HG03097 (cell line): ENCODE data around the gene TRIM14.
A peak's percentile ranks its signal among the peaks of the same experiment; 100 is the strongest.
"Not testable (repeated sequence)": the region's sequence is repeated elsewhere in the genome, so short reads cannot be mapped to it uniquely, and the experiment has no call there.

ENCODE experiments used
- ATAC-seq: cut with Tn5 transposase; IDR thresholded peaks from one replicate; pipeline ENCODE4 v1.9.1; 2021; ENCODE audit not compliant: unreplicated experiment, low FRiP score

TRIM14 gene

DNA sequence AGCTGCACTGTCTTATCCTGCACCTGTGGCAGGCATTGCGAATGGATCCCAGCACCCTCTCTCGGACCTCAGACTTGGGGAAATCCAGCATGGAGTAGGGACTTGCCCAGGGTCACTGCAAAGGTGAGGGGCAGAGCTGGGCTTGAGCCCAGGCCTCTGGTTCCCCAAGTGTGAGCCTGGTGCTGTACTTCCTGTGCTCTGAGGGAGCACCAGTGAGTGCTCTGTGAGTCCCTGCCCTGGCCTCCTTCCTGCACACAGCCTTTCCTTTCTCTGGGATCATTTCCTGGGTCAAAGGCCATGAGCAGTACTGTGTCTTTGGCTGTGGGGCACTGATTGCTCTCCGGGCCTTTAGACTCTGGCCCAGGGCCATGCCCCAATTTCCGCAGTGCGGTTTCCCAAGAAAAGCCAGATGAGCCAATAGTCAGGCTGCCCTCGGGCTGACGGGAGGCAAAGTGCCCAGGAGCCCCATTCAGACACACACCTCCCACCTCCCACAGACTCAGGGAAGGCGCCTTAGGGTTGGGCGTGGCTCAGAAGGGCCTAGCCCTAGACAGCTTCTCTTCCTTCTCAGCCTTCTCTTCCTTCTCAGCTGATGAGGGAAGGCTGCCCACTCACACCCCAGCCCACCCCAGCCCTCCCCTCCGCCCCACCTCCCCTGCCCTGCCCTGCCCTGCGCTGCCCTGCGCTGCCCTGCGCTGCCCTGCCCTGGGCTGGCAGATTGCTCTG is 23.3 kb upstream of the TRIM14 start:
- ATAC-seq = no peak

DNA sequence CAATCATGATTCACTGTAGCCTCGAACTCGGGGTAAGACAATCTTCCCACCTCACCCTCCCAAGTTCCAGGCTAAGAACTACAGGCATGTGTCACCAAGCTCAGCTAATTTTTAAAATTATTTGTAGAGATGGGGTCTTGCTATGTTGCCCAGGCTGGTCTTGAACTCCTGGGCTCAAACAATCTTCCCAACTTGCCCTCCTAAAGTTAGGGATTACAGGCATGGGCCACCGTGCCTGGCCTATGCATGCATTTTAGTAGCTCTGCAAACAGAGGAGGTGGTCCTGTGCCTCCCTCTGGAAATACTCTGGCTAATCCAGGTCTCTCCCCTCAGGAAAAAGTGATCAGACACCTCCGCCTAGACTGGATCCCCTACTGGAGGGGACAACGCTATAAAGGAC is 21.5 kb upstream of the TRIM14 start:
- no peak for ATAC-seq

DNA sequence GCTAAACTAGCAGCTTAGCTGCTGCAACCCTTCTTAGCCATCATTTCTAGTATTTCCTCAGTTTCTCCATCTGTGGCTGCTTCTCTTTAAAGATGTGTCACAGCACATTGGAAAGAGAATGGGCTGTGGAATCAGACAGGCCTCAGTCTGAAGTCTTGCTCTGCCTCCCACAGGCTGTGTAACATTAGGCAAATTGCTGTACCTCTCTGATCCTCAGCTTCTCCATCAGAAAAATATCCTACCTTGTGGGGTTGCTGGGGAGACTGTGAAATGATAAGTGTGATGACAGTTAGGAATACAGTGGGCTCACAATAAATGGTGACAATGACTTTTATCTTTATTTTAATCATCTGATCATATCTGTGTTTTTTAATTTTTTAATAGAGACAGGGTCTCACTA is 17.5 kb upstream of the TRIM14 start:
- no peak for ATAC-seq

DNA sequence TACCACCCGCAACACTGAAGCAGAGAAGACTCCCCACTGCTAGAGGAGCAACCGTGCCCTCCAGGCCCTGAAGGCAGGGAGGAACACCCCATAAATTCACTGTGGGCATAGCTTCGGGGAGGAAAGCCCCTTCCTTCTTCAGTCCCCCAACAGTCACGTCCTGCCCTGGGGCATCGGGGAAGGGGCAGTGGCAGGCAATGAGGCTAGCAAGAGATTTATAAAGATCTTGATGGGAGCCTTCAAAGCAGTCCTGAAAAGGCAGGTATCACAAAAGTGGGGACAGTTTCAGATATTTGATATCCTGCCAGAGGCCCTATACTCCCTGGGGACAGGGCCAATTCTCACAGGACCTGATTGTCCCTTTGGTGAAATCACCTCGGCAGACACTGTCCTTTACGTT is 16.9 kb upstream of the TRIM14 start:
- ATAC-seq = no peak

DNA sequence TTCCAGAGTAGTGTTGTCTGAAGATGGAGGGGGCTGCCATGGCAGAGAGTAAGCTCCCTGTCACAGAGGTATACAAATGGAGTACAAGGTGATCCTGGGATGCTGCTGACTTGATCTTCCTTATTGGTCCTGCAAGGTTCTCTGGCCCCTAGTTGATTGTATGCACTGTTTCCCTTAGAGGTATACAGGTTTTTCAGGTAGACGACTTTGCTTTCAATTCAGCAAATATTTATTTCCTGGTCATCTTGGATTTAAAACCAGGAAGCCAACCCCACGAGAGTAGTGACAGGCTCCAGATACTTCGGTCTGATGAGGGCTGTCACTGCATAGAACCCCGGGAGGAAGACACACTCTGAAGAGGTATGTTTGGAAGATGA is 16.5 kb upstream of the TRIM14 start:
- no peak for ATAC-seq

DNA sequence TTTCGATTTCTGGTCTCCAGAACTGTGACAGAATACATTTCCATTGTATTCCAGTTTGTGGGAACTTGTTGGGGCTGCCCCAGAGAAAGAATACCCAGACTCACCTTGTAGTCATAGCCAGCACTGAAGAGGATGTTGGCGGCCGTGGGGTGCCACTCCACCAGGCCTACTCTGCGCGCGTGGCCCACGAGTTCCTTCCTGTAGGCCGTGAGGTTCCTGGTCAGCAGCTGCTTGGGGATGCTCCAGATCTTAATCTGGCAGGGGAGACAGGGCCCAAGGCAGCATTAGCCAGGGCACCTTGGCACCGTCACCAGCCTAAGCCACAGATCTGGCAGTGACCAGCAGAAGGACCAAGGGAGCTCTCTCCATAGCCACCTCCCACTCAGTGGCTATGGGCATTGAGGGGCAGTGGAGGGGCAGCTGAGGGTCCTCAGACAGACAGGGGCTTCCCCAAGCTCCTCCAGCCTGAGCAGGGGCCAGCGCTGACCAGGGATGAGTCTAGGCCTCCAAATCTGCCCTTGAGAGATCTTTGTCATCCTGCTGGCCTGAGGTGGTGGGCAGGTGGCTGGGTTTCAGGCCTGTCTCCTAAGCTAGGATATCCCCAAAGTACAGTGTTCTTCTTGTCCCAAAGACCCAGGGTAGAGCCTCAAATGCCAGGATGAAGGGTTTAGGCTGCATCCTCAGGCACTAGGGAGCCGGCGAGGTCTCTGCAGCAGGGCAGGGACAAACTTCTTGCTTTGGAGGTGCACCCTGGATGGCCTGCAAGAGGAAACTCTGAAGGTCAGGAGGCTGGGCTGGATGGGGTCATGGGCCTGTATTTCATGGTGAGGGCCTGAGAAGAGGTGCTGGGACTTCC is 15.9 kb upstream of the TRIM14 start:
- ATAC-seq = no peak

DNA sequence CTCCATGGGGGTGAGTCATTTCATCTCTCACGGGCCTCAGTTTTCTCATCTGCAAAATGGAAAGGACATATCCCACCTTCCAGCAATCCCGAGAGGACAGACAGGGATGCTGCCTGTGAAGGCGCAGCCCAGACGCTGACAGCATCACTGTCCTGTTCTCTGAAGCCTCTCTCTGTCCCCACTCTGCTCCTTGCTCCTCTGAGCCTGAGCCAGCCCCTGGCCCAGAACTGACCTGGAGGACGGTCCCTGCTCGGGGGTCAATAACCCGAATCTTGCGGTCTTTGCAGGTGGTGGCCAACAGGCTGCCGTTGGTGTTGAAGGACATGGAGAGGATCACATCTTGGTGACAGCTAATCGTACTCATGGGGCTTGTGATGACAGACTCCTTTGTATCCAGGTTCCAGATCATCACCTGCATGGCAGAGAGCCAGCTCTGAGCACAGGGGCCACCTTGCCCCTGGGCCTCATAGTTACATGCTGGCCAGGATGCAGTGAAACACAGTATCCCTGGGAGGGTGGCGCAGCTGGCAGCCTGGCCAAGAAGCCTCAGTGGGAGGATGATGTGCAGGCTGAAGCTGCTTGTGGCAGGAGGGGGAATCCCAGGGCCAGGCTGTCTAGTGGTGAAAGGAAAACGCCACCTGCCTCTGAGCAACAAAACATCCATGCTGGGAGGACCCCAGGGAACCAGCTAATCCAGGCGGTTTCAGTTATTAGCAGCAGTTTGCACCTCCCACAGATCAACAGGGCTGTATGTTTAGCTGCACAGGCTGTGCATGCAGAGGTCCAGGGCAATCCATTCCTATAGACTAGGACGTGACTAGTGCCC is 14.0 kb upstream of the TRIM14 start:
- ATAC-seq = no peak

DNA sequence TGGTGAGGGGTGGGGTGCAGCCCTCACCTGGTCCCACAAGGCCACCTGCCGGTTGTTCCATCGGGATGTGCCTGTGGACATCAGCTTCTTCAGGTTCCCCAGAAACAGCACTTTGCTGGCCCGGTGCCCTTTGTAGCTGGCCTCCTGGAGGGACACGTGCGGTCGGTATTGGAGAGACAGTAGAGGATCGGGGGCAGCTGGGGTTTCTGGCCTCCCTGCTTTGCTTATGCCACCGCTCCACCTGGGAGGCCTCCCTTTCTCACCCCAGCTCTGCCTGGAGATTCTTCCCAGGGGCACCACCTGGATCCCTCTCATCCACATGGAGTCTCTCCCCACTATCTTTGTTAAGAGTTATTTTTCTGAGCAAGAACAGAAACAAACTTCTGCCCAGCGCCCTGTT is 13.1 kb upstream of the TRIM14 start:
- no peak for ATAC-seq

DNA sequence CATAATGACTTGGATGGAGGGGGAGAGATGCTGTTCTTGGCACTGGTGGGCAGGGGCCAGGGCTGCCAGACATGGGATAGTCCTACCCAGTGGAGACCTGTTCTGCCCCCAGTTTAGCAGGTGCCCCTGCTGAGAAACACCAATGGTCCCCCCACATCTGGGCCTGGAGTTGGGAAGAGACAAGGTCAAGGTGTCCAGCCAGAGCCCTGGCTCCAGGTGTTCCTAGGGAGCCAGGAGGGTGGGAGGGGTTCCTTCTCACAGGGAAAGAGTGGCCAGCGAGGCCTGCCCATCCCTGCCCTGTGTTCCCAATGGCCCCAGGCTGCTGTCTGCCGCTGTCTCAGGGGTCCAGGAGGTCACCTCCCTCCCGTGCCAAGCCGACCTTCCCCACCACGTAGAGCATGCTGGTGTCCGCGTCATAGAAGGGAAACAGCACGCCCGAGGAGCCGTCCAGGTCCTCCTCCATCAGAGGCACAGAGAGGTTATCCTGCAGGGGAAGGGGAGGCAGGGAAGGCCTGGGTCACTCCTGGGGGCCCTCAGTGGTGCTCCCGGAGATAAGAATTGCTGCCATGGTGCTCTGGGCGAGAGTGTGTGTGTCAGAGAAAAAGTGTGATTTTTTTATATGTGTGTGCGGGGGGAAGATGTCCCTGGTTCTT is 11.7 kb upstream of the TRIM14 start:
- ATAC-seq = no peak

DNA sequence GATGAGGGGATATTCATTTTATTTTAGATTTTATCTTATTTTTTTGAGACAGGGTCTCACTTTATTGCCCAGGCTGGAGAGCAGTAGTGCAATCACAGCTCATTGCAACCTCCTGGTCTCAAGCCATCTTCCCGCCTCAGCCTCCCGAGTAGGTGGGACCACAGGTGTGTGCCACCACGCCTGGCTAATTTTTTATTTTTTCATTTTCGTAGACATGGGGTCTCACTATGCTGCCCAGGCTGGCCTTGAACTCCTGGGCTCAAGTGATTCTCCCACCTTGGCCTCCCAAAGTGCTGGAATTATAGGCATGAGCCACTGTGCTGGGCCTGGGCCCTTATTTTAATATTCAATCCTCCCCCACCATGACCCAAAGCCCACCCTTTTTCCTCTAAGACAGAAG is 11.0 kb upstream of the TRIM14 start:
- not testable (repeated sequence) for ATAC-seq

DNA sequence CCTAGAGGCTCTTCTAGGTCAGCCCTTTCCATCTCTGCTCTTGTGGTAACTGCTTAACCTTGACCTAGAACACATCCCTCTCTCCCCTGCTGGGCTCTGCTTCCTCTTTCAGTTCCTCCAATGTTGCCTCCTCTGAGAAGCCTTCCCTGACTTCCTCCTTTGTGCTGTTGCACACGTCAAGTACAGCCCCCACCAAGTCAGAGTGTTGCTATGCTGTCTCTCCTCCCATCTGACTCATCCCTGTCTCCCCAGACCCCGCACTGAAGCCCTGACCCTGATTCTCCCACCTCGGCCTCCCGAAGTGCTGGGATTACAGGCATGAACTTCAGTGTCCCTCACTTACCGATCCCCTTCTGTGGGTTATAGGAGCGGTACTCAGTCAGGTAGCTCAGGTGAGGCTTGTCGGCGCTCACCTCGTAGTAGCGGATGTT is 10.4 kb upstream of the TRIM14 start:
- peak; percentile 62 for ATAC-seq

DNA sequence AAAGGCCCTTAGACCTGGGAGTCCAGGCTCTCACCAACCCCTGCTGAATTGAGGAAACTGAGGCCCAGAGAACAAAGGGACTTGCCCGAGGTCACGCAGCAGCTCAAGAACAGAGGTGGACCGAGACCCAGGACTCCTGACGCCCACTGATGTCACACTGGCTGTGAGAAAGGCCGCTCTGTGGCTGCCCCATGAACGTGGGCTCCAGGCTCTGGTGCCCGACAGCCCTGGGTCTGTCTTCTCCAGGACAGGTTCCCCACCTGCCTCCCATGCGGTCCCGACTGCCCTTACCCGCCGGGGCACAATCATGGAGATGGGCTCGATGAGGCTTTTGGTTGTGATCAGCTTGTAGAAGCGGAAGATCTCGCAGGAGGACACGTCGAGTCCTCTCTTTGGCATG is 9.3 kb upstream of the TRIM14 start:
- no peak for ATAC-seq

DNA sequence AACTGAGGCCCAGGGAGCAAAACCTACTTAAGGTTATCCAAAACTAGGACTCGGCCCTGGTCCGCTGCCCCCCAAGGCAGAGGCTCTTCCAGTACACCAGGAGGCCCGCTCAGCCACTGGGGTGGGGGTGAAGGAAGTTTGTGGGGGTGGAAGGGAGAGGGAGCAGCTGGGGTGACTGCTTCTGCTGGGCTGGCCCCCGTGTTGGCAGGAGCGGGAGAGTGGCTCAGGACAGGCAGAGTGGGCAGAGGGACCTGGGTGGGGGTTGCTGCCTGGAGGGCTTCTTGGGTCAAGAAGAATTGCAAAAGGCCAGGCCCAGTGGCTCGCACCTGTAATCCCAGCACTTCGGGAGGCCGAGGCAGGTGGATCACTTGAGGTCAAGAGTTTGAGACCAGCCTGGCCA is 8.2 kb upstream of the TRIM14 start:
- ATAC-seq = no peak

DNA sequence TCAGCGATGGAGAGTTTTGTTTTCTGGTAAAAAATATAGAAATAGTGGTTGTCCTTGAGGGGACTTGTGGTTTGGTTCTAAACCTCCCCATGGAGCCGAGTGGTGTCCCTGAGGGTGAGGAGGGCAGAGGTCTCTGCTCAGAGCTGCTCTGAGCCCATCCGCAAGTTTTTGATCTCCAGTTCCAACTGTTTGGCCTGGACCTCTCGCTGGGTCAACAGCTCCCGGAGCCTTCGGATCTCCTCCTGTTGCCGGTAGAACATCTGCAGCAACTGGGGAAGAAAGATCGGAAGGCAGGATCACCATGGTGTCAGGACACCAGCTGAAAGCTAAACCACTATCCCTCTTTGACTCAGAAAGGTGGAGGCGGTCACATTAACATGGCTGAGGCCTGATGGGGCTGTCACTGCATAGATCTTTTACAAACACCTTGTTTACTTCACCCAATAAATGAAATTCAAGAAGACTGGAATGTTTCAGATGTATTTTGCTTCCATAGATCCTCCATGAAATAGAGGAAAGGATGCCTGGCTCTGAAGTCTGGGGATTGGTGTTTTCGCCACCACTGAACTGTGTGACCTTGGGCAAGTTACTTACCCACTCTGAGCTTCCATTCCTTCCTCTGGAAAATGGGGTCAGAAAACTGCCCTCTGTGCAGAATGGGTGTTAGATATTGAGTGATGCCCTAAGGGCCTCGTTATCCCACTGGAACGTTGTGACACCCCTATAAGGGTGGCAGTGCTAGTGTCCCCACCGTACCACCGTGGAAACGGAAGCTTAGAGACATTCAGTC is 5.8 kb upstream of the TRIM14 start:
- ATAC-seq = no peak

DNA sequence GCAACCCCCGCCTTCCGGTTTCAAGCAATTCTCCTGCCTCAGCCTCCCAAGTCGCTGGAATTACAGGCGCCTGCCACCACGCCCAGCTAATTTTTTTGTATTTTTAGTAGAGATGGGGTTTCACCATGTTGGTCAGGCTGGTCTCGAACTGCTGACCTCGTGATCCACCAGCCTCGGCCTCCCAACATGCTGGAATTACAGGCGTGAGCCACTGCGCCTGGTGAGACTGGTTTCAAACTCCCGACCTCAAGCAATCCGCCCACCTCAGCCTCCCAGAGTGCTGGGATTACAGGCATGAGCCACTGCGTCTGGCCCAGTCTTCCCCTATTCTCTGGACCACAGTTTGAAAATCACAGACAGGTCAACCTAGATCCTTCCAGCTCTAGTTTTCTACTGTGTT is 5.1 kb upstream of the TRIM14 start:
- not testable (repeated sequence) for ATAC-seq

DNA sequence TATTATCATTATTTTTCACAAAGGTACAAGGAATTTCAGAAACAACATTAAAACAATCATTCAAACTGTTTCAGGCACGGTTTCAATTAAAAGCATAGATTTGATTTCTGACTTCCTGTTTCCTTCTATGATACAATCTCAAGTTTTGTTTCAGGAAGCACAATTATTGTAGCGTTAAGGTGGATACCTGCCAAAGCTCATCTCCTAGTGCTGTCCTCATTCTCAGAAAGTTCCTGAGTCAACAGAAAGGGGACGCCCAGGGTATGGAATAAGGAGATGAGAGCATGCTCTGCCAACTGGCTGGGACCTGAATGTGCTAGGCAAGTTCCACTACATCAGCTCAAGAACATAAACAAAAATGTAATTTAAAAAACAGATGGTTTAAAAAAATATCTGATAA is 2.0 kb upstream of the TRIM14 start:
- ATAC-seq = no peak

DNA sequence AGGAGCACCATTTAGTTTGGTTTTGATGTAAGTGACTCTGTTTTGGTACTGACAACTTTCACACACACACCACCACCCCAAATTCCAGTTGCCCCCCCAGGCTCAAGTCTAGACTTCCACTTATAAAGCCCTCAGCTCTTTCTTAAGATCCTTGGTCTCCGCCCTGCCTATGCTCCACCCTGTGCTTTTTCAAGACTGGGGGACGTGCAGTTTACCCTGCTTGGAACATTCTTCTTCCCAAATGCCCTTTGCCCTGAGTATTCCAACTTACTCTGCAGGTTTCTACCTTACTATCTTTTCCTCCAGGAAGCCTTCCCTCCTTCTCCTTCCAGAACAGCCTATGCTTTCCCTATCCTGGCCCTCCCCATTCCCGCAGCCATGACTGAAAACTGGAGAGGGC is 1.5 kb upstream of the TRIM14 start:
- no peak for ATAC-seq

DNA sequence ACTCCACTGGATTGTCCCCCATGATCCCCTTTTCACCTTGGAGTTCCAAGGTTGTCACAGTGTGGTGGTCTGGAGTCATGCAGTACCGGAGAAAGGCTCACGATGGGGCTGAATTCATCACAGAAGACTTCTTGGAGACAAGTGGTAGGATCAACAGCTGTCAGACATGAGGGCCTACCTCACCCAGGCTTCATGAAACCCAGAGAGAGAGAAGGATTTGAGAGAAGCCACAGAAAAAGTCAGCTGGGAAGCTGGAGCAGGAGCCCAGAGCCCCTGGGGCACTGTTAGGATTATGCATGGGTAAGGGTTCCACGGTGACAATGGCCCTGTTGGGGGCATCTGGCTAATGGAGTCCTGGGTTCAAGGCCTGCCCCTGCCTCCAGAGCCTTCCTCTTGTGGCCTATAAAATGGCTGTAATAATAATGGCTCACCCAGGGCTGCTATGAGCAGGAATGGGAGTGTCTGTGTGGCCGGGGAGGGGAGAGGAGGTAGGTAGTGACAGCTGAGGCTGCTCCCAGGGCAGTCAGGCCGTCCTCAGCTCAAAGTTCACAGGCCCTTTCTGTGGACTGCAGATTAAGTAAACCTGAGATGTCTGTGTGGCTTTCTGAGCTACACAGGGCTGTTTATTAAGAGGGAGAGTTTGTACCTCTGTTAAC is 910 bp downstream of the TRIM14 start:
- ATAC-seq = peak; percentile 33

DNA sequence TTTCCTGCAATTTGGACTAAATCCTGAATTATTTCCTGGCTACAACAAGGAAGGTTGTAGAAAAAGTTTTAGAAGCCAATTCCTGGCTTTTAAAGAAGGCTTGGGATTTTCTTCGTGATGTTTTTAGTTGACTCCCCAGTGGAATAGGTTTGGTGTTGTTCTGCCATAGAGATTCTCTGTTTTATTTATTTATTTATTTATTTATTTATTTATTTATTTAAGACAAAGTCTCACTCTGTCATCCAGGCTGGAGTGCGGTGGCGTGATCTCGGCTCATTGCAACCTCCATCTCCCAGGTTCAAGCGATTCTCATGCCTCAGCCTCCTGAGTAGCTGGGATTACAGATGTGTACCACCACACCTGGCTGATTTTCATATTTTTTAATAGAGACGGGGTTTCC is 1.9 kb downstream of the TRIM14 start:
- not testable (repeated sequence) for ATAC-seq
